Liver (tissue), 9 donors: ENCODE results near the gene HIVEP3. TPM values are rescaled to one million over a fixed set of nuclear protein-coding genes. Genes with fewer than 3 reads are reported as not detected.

ENCODE experiments used
- DNase-seq: peaks from one replicate; pipeline ENCODE4 v3.0.0-alpha.2; 2017; ENCODE audit warnings: low spot score
- H3K27ac ChIP-seq, 2 donors: one replicate each; pipeline ENCODE4 v1.7.0; 2013; ENCODE audit warnings: inconsistent platforms in 2 of 2, low read length in 2 of 2, control low read depth in 1 of 2, low read depth in 1 of 2, mild to moderate bottlenecking in 1 of 2
- H3K27me3 ChIP-seq, 4 donors: one replicate each; pipeline versions ENCODE4 v1.6.1 to v1.7.0; 2013; ENCODE audit warnings: low read length in 3 of 4, inconsistent platforms in 1 of 4, mild to moderate bottlenecking in 1 of 4, moderate library complexity in 1 of 4; ENCODE audit not compliant: control insufficient read depth in 4 of 4, insufficient read depth in 4 of 4
- H3K36me3 ChIP-seq, 4 donors: one replicate each; pipeline versions ENCODE4 v1.6.1 to v1.7.0; 2013; ENCODE audit warnings: low read length in 3 of 4, mild to moderate bottlenecking in 3 of 4, low read depth in 1 of 4, moderate library complexity in 1 of 4; ENCODE audit not compliant: control insufficient read depth in 4 of 4, insufficient read depth in 3 of 4
- H3K4me1 ChIP-seq, 4 donors: one replicate each; pipeline versions ENCODE4 v1.6.1 to v1.7.0; 2013; ENCODE audit warnings: low read length in 3 of 4, mild to moderate bottlenecking in 3 of 4, moderate library complexity in 1 of 4; ENCODE audit not compliant: control insufficient read depth in 4 of 4, insufficient read depth in 4 of 4
- H3K4me3 ChIP-seq, 3 donors: one replicate each; pipeline versions ENCODE4 v1.6.1 to v1.7.0; 2013; ENCODE audit warnings: low read length in 3 of 3, control low read depth in 1 of 3, low read depth in 1 of 3, mild to moderate bottlenecking in 1 of 3
- H3K9ac ChIP-seq, 2 donors: one replicate each; pipeline ENCODE4 v1.7.0; 2013; ENCODE audit warnings: low read length in 2 of 2, mild to moderate bottlenecking in 2 of 2, moderate library complexity in 2 of 2, control low read depth in 1 of 2, low read depth in 1 of 2
- H3K9me3 ChIP-seq, 4 donors: one replicate each; pipeline versions ENCODE4 v1.6.1 to v1.7.0; 2013; ENCODE audit warnings: low read length in 3 of 4; ENCODE audit not compliant: control insufficient read depth in 4 of 4
- ATF3 ChIP-seq: IDR thresholded peaks from 2 replicates; pipeline ENCODE4 v1.6.1; 2016; ENCODE audit warnings: antibody characterized with exemption
- CTCF ChIP-seq: fragments of 150-350 bp; IDR thresholded peaks from 2 replicates; pipeline ENCODE4 v1.5.1; 2017; ENCODE audit warnings: improper control_type of control experiment, low read depth, low read length; ENCODE audit not compliant: missing input control
- EGR1 ChIP-seq, 2 donors: IDR thresholded peaks; 2 replicates each; pipeline ENCODE4 v1.6.1; 2016 to 2018; ENCODE audit warnings: antibody characterized with exemption in 2 of 2, low read depth in 2 of 2
- FOXA1 ChIP-seq: IDR thresholded peaks from 2 replicates; pipeline ENCODE4 v1.6.1; 2016; ENCODE audit warnings: antibody characterized with exemption
- FOXA2 ChIP-seq: IDR thresholded peaks from 2 replicates; pipeline ENCODE4 v1.6.1; 2016; ENCODE audit warnings: antibody characterized with exemption
- GABPA ChIP-seq, 2 donors: IDR thresholded peaks in 1 of 2; conservative IDR thresholded peaks in 1 of 2; 2 replicates each; pipeline ENCODE4 v1.6.1; 2016; ENCODE audit warnings: antibody characterized with exemption in 2 of 2, mild to moderate bottlenecking in 1 of 2, moderate library complexity in 1 of 2
- HNF4A ChIP-seq, 2 donors: conservative IDR thresholded peaks; 2 replicates each; pipeline ENCODE4 v1.6.1; 2016; ENCODE audit warnings: antibody characterized with exemption in 2 of 2, mild to moderate bottlenecking in 2 of 2
- HNF4G ChIP-seq: IDR thresholded peaks from 2 replicates; pipeline ENCODE4 v1.6.1; 2016; ENCODE audit warnings: antibody characterized with exemption
- JUND ChIP-seq, 2 donors: IDR thresholded peaks; 2 replicates each; pipeline ENCODE4 v1.6.1; 2016; ENCODE audit warnings: antibody characterized with exemption in 2 of 2
- MAX ChIP-seq: IDR thresholded peaks from 2 replicates; pipeline ENCODE4 v1.6.1; 2016; ENCODE audit warnings: antibody characterized with exemption
- NR2F2 ChIP-seq: IDR thresholded peaks from 2 replicates; pipeline ENCODE4 v1.6.1; 2016; ENCODE audit warnings: antibody characterized with exemption
- RAD21 ChIP-seq, 2 donors: IDR thresholded peaks; 2 replicates each; pipeline ENCODE4 v1.6.1; 2016; ENCODE audit warnings: antibody characterized with exemption in 2 of 2, mild to moderate bottlenecking in 2 of 2
- REST ChIP-seq: IDR thresholded peaks from 2 replicates; pipeline ENCODE4 v1.6.1; 2016; ENCODE audit warnings: antibody characterized with exemption, mild to moderate bottlenecking
- RXRA ChIP-seq, 2 donors: IDR thresholded peaks; 2 replicates each; pipeline ENCODE4 v1.6.1; 2017 to 2018; ENCODE audit warnings: antibody characterized with exemption in 2 of 2, mild to moderate bottlenecking in 1 of 2
- SP1 ChIP-seq: IDR thresholded peaks from 2 replicates; pipeline ENCODE4 v1.6.1; 2018; ENCODE audit warnings: antibody characterized with exemption, mild to moderate bottlenecking
- TAF1 ChIP-seq: conservative IDR thresholded peaks from 2 replicates; pipeline ENCODE4 v1.6.1; 2016; ENCODE audit warnings: antibody characterized with exemption, mild to moderate bottlenecking
- ZBTB33 ChIP-seq: IDR thresholded peaks from 2 replicates; pipeline ENCODE4 v1.6.1; 2016; ENCODE audit warnings: antibody characterized with exemption
- WGBS: extraction: QIAGEN DNeasy Blood & Tissue Kit; methylation state at CpG from one replicate; pipeline ENCODE4 v1.1.7; 2013; 5-methylcytosine and 5-hydroxymethylcytosine counted together
- polyA plus RNA-seq, 2 donors: library from polyadenylated mRNA; stranded (reverse) in 1 of 2; unstranded in 1 of 2; fragments of 200-250 nt in 1 of 2; fragments of >200 nt in 1 of 2; fragmentation: Nextera tagmentation in 1 of 2; extraction: Ambion mirVana in 1 of 2; gene quantifications; one replicate each; pipeline versions ENCODE4 v1.2.1 to v1.2.3, GENCODE V29; 2013 to 2015
- total RNA-seq, 2 donors: library from RNA; depleted of rRNA; stranded (reverse); fragments of >200 nt; gene quantifications; one replicate each; pipeline ENCODE4 v1.2.3, GENCODE V29; 2014
- donor health status: healthy.
- donor health status: healthy.
- donor health status: healthy.
- donor health status: healthy.
- donor health status: healthy.

Gene HIVEP3
- total and polyA plus RNA-seq, 4 donors = 0.93 to 1.6 (median 1.4) TPM

- Histone ChIP-seq H3K4me3 (no peak overlapping the region), H3K36me3 (no peaks in the 10 kb centered on the region), H3K4me1 (peaks cover 0 to 7% (median 0%) of the 10 kb centered on the region in 4 donors), H3K9ac (no peak overlapping the region), H3K27me3 (no peaks in the 10 kb centered on the region), H3K9me3 (no peaks in the 10 kb centered on the region), H3K27ac (no peak overlapping the region)
- 98% methylated on average over 1 of the region's 1 CpG for WGBS
- DNase-seq = no peak
- TF ChIP-seq REST = no peak
- TF ChIP-seq JUND (IDR thresholded peaks at IDR 0.05) = no peak
Measured at GRCh38 chr1:41943717-41944116, 25.0 kb upstream of the HIVEP3 start.

- Histone ChIP-seq H3K27me3 (no peaks in the 10 kb centered on the region), H3K27ac (no peak overlapping the region), H3K9me3 (no peaks in the 10 kb centered on the region), H3K9ac (no peak overlapping the region), H3K4me3 (no peak overlapping the region), H3K4me1 (peaks cover 0 to 7% (median 0%) of the 10 kb centered on the region in 4 donors), H3K36me3 (no peaks in the 10 kb centered on the region)
- no peak for DNase-seq
- no peak for TF ChIP-seq FOXA1
- TF ChIP-seq RXRA (IDR thresholded peaks at IDR 0.05) = no peak
- no peak for TF ChIP-seq REST
- no peak for TF ChIP-seq EGR1 (IDR thresholded peaks at IDR 0.05; ENCODE audit: low read depth in 2 of 2)
- no peak for TF ChIP-seq MAX
- no peak for TF ChIP-seq TAF1
- no peak for TF ChIP-seq CTCF
- TF ChIP-seq HNF4A (conservative IDR thresholded peaks at IDR 0.05) = no peak
- TF ChIP-seq SP1 = no peak
- no peak for TF ChIP-seq RAD21 (IDR thresholded peaks at IDR 0.05)
- no peak for TF ChIP-seq ATF3
- no peak for TF ChIP-seq FOXA2
- no peak for TF ChIP-seq NR2F2
- no peak for TF ChIP-seq GABPA (IDR thresholded peaks at IDR 0.05 in 1 of 2, conservative IDR thresholded peaks at IDR 0.05 in 1 of 2)
- no peak for TF ChIP-seq HNF4G
- no peak for TF ChIP-seq ZBTB33
Measured at GRCh38 chr1:41942278-41942677, 23.6 kb upstream of the HIVEP3 start.
